H1 (cell line): ENCODE results near the gene ADGRG1. TPM values are rescaled to one million over a fixed set of nuclear protein-coding genes. Genes with fewer than 3 reads are reported as not detected.

Experiments used
- CTCF ChIA-PET: fragments of 300-600 bp; sonication (Branson Sonifier 250); formaldehyde crosslinking; loops from one replicate; lab custom pipeline; 2021; ENCODE audit not compliant: partially characterized antibody; lab: Charles Lee
- POLR2A ChIA-PET: fragments of 300-600 bp; sonication (Branson Sonifier 250); formaldehyde crosslinking; loops from one replicate; lab custom pipeline; 2021; ENCODE audit warnings: inconsistent platforms; ENCODE audit not compliant: partially characterized antibody; lab: Charles Lee
- DNase-seq, 2 experiments: peaks; one replicate each; pipeline versions ENCODE4 v3.0.0 to v3.0.0-alpha.2; 2010 to 2022; ENCODE audit warnings: low spot score in 2 of 2, low read depth in 1 of 2, mixed read lengths in 1 of 2
- FAIRE-seq: peaks from 2 replicates; lab custom pipeline; 2011; peaks lifted over from hg19 to GRCh38; lab: Jason Lieb, UNC
- H2AFZ ChIP-seq: 2 replicates; pipeline ENCODE4 v1.8.1; 2012; ENCODE audit warnings: low read length, inconsistent platforms
- H2AK5ac ChIP-seq: 2 replicates; pipeline ENCODE4 v1.6.1; 2013; ENCODE audit warnings: low read depth, low read length
- H2BK120ac ChIP-seq: replicated peaks from 2 replicates; pipeline ENCODE3; 2013; ENCODE audit warnings: low read depth, low read length, inconsistent platforms
- H2BK12ac ChIP-seq: 2 replicates; pipeline ENCODE4 v1.6.1; 2013; ENCODE audit warnings: low read depth, low read length
- H2BK15ac ChIP-seq: 2 replicates; pipeline ENCODE4 v1.6.1; 2013; ENCODE audit warnings: low read length
- H2BK20ac ChIP-seq: 2 replicates; pipeline ENCODE4 v1.6.1; 2013; ENCODE audit warnings: low read length
- H2BK5ac ChIP-seq: 2 replicates; pipeline ENCODE4 v1.6.1; 2013; ENCODE audit warnings: low read depth, low read length
- H3K14ac ChIP-seq: 2 replicates; pipeline ENCODE4 v1.6.1; 2013; ENCODE audit warnings: inconsistent platforms; ENCODE audit not compliant: insufficient read length
- H3K18ac ChIP-seq: 2 replicates; pipeline ENCODE4 v1.6.1; 2013; ENCODE audit warnings: low read length; ENCODE audit errors: extremely low read depth
- H3K23ac ChIP-seq: 2 replicates; pipeline ENCODE4 v1.6.1; 2013; ENCODE audit warnings: inconsistent platforms; ENCODE audit not compliant: insufficient read length
- H3K23me2 ChIP-seq: 2 replicates; pipeline ENCODE4 v1.6.1; 2013; ENCODE audit warnings: low read depth, low read length
- H3K27ac ChIP-seq: 2 replicates; pipeline ENCODE4 v1.6.1; 2011; ENCODE audit warnings: low read depth, low read length, inconsistent platforms
- H3K27me3 ChIP-seq, 4 experiments: replicated peaks in 1 of 4; 1 replicate in 1 of 4; 2 replicates in 3 of 4; pipeline versions ENCODE4 v1.6.1 to v1.8.1; 2011 to 2013; ENCODE audit warnings: low read length in 3 of 4, mild to moderate bottlenecking in 3 of 4, inconsistent platforms in 2 of 4, mixed read lengths in 2 of 4, moderate library complexity in 1 of 4; ENCODE audit not compliant: control insufficient read depth in 3 of 4, insufficient read depth in 3 of 4; ENCODE audit errors: extremely low read depth in 1 of 4
- H3K36me3 ChIP-seq, 4 experiments: 2 replicates each; pipeline versions ENCODE4 v1.6.1 to v1.8.1; 2011 to 2013; ENCODE audit warnings: mild to moderate bottlenecking in 4 of 4, low read length in 3 of 4, moderate library complexity in 2 of 4, control low read depth in 1 of 4, inconsistent platforms in 1 of 4; ENCODE audit not compliant: insufficient read depth in 4 of 4, control insufficient read depth in 2 of 4
- H3K4ac ChIP-seq: replicated peaks from 2 replicates; pipeline ENCODE3; 2013; ENCODE audit warnings: low read length, low read depth, mixed read lengths, inconsistent platforms; ENCODE audit not compliant: insufficient read length
- H3K4me1 ChIP-seq, 4 experiments: replicated peaks in 1 of 4; 1 replicate in 1 of 4; 2 replicates in 3 of 4; pipeline versions ENCODE4 v1.6.1 to v1.8.1; 2011 to 2013; ENCODE audit warnings: low read length in 3 of 4, inconsistent platforms in 2 of 4, mixed read lengths in 1 of 4; ENCODE audit not compliant: insufficient read depth in 4 of 4, control insufficient read depth in 3 of 4
- H3K4me2 ChIP-seq, 2 experiments: 2 replicates each; pipeline versions ENCODE4 v1.6.1 to v1.8.1; 2011 to 2013; ENCODE audit warnings: low read depth in 2 of 2, low read length in 2 of 2, control low read depth in 1 of 2, inconsistent platforms in 1 of 2, mild to moderate bottlenecking in 1 of 2; ENCODE audit not compliant: insufficient read depth in 1 of 2
- H3K4me3 ChIP-seq, 4 experiments: fragments of 200-600, 300-600 bp in 1 of 4; sonication (generic), shearing (Covaris generic), sonication (Bioruptor Twin) in 1 of 4; 2 replicates each; pipeline versions ENCODE4 v1.5.1 to v1.8.1; 2011 to 2016; ENCODE audit warnings: low read length in 4 of 4, low read depth in 3 of 4, control low read depth in 2 of 4, inconsistent platforms in 2 of 4, mild to moderate bottlenecking in 2 of 4, mixed read lengths in 1 of 4, moderate library complexity in 1 of 4; ENCODE audit not compliant: insufficient read depth in 2 of 4; ENCODE audit errors: extremely low read depth in 1 of 4
- H3K56ac ChIP-seq: replicated peaks from 2 replicates; pipeline ENCODE3; 2013; ENCODE audit warnings: low read depth, mild to moderate bottlenecking, mixed read lengths, low read length, inconsistent platforms; ENCODE audit not compliant: insufficient read length
- H3K79me1 ChIP-seq: 2 replicates; pipeline ENCODE4 v1.6.1; 2013; ENCODE audit warnings: low read depth, low read length, control low read depth
- H3K79me2 ChIP-seq, 2 experiments: 2 replicates each; pipeline versions ENCODE4 v1.6.1 to v1.8.1; 2012 to 2013; ENCODE audit warnings: low read length in 2 of 2, mild to moderate bottlenecking in 2 of 2, inconsistent platforms in 1 of 2; ENCODE audit not compliant: insufficient read depth in 2 of 2, control insufficient read depth in 1 of 2
- H3K9ac ChIP-seq, 4 experiments: replicated peaks in 1 of 4; 1 replicate in 1 of 4; 2 replicates in 3 of 4; pipeline versions ENCODE4 v1.6.1 to v1.8.1; 2011 to 2013; ENCODE audit warnings: low read depth in 3 of 4, low read length in 3 of 4, control low read depth in 2 of 4, mild to moderate bottlenecking in 2 of 4, moderate library complexity in 2 of 4, inconsistent platforms in 1 of 4; ENCODE audit errors: extremely low read depth in 1 of 4
- H3K9me3 ChIP-seq, 2 experiments: 2 replicates each; pipeline versions ENCODE4 v1.6.1 to v1.8.1; 2012 to 2013; ENCODE audit warnings: mild to moderate bottlenecking in 2 of 2, moderate library complexity in 2 of 2, control low read depth in 1 of 2, inconsistent platforms in 1 of 2, low read depth in 1 of 2, low read length in 1 of 2, mixed read lengths in 1 of 2; ENCODE audit not compliant: insufficient read depth in 2 of 2
- H4K20me1 ChIP-seq, 2 experiments: replicated peaks in 1 of 2; 2 replicates each; pipeline versions ENCODE3 to v1.8.1; 2011 to 2013; ENCODE audit warnings: inconsistent platforms in 2 of 2, low read length in 2 of 2, mild to moderate bottlenecking in 1 of 2; ENCODE audit not compliant: insufficient read depth in 2 of 2, control insufficient read depth in 1 of 2
- H4K5ac ChIP-seq: 2 replicates; pipeline ENCODE4 v1.6.1; 2013; ENCODE audit warnings: low read length, low read depth, mixed read lengths, inconsistent platforms; ENCODE audit not compliant: insufficient read length
- H4K8ac ChIP-seq: 2 replicates; pipeline ENCODE4 v1.8.0; 2013; ENCODE audit warnings: mild to moderate bottlenecking, moderate library complexity, low read length, inconsistent platforms; ENCODE audit not compliant: insufficient read depth; ENCODE audit errors: extremely low read depth
- H4K91ac ChIP-seq: replicated peaks from 2 replicates; pipeline ENCODE3; 2013; ENCODE audit warnings: low read length, mixed read lengths, inconsistent platforms; ENCODE audit not compliant: insufficient read length
- CEBPB ChIP-seq: IDR thresholded peaks from 2 replicates; pipeline ENCODE4 v1.6.1; 2012; ENCODE audit warnings: low read depth, low read length
- FOSL1 ChIP-seq: IDR thresholded peaks from 2 replicates; pipeline ENCODE4 v1.6.1; 2011; ENCODE audit warnings: mild to moderate bottlenecking, low read depth, low read length, moderate library complexity; ENCODE audit not compliant: insufficient read depth
- KDM1A ChIP-seq: fragments of 200-600, 300-600 bp; sonication (generic); IDR thresholded peaks from 2 replicates; pipeline ENCODE4 v1.7.1; 2016; ENCODE audit warnings: mild to moderate bottlenecking, low read length, borderline replicate concordance
- WGBS, 2 experiments: shearing (Covaris generic) in 1 of 2; methylation state at CpG; one replicate each; pipeline versions ENCODE4 v1.1.6 to v1.1.7; 2013 to 2015; ENCODE audit warnings: low lambda C conversion rate in 2 of 2, mixed read lengths in 2 of 2, inconsistent platforms in 1 of 2, low coverage in 1 of 2, missing lambda C conversion rate in 1 of 2; ENCODE audit not compliant: insufficient replicate concordance in 2 of 2, insufficient coverage in 1 of 2, insufficient read length in 1 of 2; ENCODE audit errors: extremely low coverage in 1 of 2, missing lambda C conversion rate in 1 of 2; 5-methylcytosine and 5-hydroxymethylcytosine counted together
- polyA plus RNA-seq, 7 experiments: library from polyadenylated mRNA; depleted of rRNA in 3 of 7; stranded (reverse) in 5 of 7; unstranded in 2 of 7; fragments of >200 nt in 5 of 7; fragments of 200-250 nt in 2 of 7; gene quantifications; 1 replicate in 5 of 7; 2 replicates in 1 of 7; 4 replicates in 1 of 7; pipeline versions ENCODE4 v1.2.1 to v1.2.3, GENCODE V29; 2011 to 2013; ENCODE audit warnings: missing spikeins in 2 of 7, mixed read lengths in 2 of 7
- total RNA-seq: library from RNA; stranded (reverse); fragmentation: NEBNext Ultra II Directional; extraction: Animal tissue kit (Norgen Biotek cat#: 25700); gene quantifications from 2 replicates; pipeline ENCODE4 v1.2.1, GENCODE V29; 2021

Gene ADGRG1
- total and polyA plus RNA-seq, 2 of the 8 experiments (the other 6 are each of a cell fraction or from before 2014, with no cell fraction given), result 1.3 to 2.6 TPM

DNA sequence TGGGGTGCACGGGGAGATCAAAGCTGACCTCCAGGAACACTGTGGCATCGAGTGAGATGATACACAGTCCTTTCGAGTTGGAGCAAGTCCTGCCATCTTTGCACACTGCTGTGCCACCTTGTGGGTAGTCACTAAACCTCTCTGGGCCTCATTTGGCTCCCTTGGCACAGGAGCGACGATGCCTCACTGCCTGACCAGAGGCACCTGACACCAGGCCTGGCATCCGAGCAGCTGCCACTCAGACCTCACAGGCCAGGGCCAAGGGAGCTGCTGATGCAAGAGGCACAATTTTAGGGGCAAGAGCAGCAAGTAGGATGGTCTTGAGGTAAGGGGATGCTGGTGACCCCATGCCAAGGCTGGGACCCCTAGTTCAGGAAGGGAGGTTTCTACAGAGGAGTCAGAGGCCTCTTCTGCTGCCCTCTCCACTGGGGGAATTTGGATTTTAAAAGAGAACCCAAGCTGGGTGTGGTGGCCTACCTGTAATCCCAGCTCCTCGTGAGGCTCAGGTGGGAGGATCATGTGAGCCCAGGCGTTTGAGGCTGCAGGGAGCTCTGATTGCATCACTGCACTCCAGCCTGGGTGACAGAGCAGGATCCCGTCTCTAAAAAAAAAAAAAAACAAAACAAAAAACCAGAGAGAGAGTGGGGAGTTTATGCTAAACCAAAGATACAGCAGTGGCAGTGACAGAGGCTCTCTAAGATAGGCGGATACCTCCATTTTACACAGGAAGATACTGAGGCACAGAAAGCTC lies 6.7 kb upstream of the ADGRG1 start:
- no peak overlapping the region for H4K91ac ChIP-seq
- no peak overlapping the region for H3K4me2 ChIP-seq
- no peak overlapping the region; the same call in 1 of the 2 replicates for H2BK15ac ChIP-seq
- no peak overlapping the region for H4K5ac ChIP-seq
- no peaks in the 10 kb centered on the region for H3K36me3 ChIP-seq
- no peak overlapping the region for H3K23ac ChIP-seq
- H3K27me3 ChIP-seq, result no peaks in the 10 kb centered on the region; a peak in 1 of 7 replicates
- H4K8ac ChIP-seq, result no peak overlapping the region
- no peak overlapping the region for H2BK120ac ChIP-seq
- H2BK5ac ChIP-seq, result no peak overlapping the region; the same call in 1 of the 2 replicates
- no peak overlapping the region for H2BK20ac ChIP-seq
- POLR2A ChIA-PET, result interaction anchor here (1.3 to 2.3 kb wide), 3 partner anchors 11 to 16 kb away, joined by 3 to 5 read pairs (median 4); no protein-coding TSS in a partner anchor
- TF ChIP-seq CEBPB (peak; percentile 52; the same call in 1 of the 2 replicates), FOSL1 (no peak), KDM1A (peak; percentile 54; the same call in 1 of the 2 replicates)
- no peak overlapping the region for H2AFZ ChIP-seq
- CTCF ChIA-PET, result interaction anchor here (0.9 to 10.1 kb wide), 6 partner anchors 9 to 27 kb away, joined by 3 to 79 read pairs (median 12); no protein-coding TSS in a partner anchor
- H4K20me1 ChIP-seq, result no peaks in the 10 kb centered on the region
- no peak overlapping the region for H3K27ac ChIP-seq
- no peaks in the 10 kb centered on the region for H3K79me1 ChIP-seq
- no peak overlapping the region for H3K4me3 ChIP-seq
- no peak overlapping the region for H3K14ac ChIP-seq
- H3K18ac ChIP-seq, result no peak overlapping the region; the same call in 1 of the 2 replicates
- H3K56ac ChIP-seq, result no peak overlapping the region
- WGBS, 2 experiments, result 85% methylated on average over 9 of the region's 10 CpGs; no CpG with 5 or more reads in 1 of the 2 experiments
- H2AK5ac ChIP-seq, result no peak overlapping the region
- H3K9ac ChIP-seq, result peak overlapping the region in 1 of 4 experiments; percentile 24; a peak in 1 of 7 replicates
- peaks cover 3% of the 10 kb centered on the region; the same call in 1 of the 2 replicates for H3K23me2 ChIP-seq
- H3K79me2 ChIP-seq, result no peaks in the 10 kb centered on the region
- H3K4me1 ChIP-seq, result peaks cover 0 to 29% (median 15%) of the 10 kb centered on the region in 4 experiments; a peak in 6 of 7 replicates
- no peak overlapping the region for H3K4ac ChIP-seq
- no peaks in the 10 kb centered on the region for H3K9me3 ChIP-seq
- FAIRE-seq (no peak), DNase-seq (no peak)
- no peak overlapping the region for H2BK12ac ChIP-seq
